ENCODE results near the gene DSCAM. TPM values are rescaled to one million over a fixed set of nuclear protein-coding genes. Genes with fewer than 3 reads are reported as not detected.

Gene DSCAM
- total and polyA plus RNA-seq, 2 donors (not counting 3 experiments of a cell fraction or from before 2014, with no cell fraction given), result not detected

- no peak for FAIRE-seq
Measured at GRCh38 chr21:39961251-39961650, 885.7 kb downstream of the DSCAM start.

More at GRCh38 chr21:39961251-39961650, 885.7 kb downstream of the DSCAM start:
- DNase-seq (ENCODE audit: low read depth, low spot score), result no peak
- H3K27ac ChIP-seq (ENCODE audit: insufficient read depth, low read depth, low read length), result no peak overlapping the region
- dilution Hi-C loops (cut with MboI; ENCODE audit: extremely low pct_ligation_motif_present, low sequenced_read_pairs), result no loop called here
- TF ChIP-seq CTCF (IDR thresholded peaks at IDR 0.05; ENCODE audit: extremely low read depth in 1 of 2, insufficient read depth in 1 of 2, low read depth in 1 of 2, low read length in 2 of 2) (no peak), MYC (IDR thresholded peaks at IDR 0.05; ENCODE audit: low read depth, low read length) (no peak), FOS (IDR thresholded peaks at IDR 0.05; ENCODE audit: borderline replicate concordance, insufficient read depth, low read length) (no peak), JUN (IDR thresholded peaks at IDR 0.05; ENCODE audit: borderline replicate concordance, insufficient read depth, insufficient read length, low read depth) (no peak), MAX (IDR thresholded peaks at IDR 0.05; ENCODE audit: insufficient read depth, insufficient read length) (no peak), GATA2 (IDR thresholded peaks at IDR 0.05; ENCODE audit: insufficient read depth, insufficient read length, low read depth, low read length) (no peak), POLR2AphosphoS5 (IDR thresholded peaks at IDR 0.05; ENCODE audit: insufficient read depth, low read depth, low read length) (no peak), EZH2 (IDR thresholded peaks at IDR 0.05; ENCODE audit: borderline replicate concordance, low read depth, low read length, severe bottlenecking) (no peak), POLR2A (IDR thresholded peaks at IDR 0.05; ENCODE audit: low read depth, low read length) (no peak)
- H3K9me1 ChIP-seq (replicated peaks; ENCODE audit: control insufficient read depth, extremely low read depth, insufficient read depth, low read length), result no peaks in the 10 kb centered on the region
- H3K4me2 ChIP-seq (ENCODE audit: insufficient read depth, low read length), result no peak overlapping the region
- intact Hi-C loops (cut with micrococcal nuclease), result no loop called here
- no TSS peak for BruUV-seq (replicated peaks)
- no peaks in the 10 kb centered on the region for H3K79me2 ChIP-seq (ENCODE audit: control insufficient read depth, insufficient read depth, low read length)
- H3K9me3 ChIP-seq (replicated peaks; ENCODE audit: control insufficient read depth, insufficient read depth, low read length), result peaks cover 7% of the 10 kb centered on the region
- no peaks in the 10 kb centered on the region for H3K36me3 ChIP-seq (ENCODE audit: control insufficient read depth in 2 of 2, extremely low read depth in 1 of 2, insufficient read depth in 2 of 2, low read length in 2 of 2)
- ChIA-PET POLR2A (no interaction called here), CTCF (interaction anchor here (0.6 kb wide), 1 partner anchor 192 kb away, joined by 3 read pairs; no protein-coding TSS in a partner anchor)
- H3K9ac ChIP-seq (replicated peaks; ENCODE audit: extremely low read depth, insufficient read depth, low read length), result no peak overlapping the region
- no peaks in the 10 kb centered on the region for H3K27me3 ChIP-seq (ENCODE audit: control insufficient read depth in 2 of 2, insufficient read depth in 2 of 2, low read length in 2 of 2)
- H4K20me1 ChIP-seq (replicated peaks; ENCODE audit: control insufficient read depth, extremely low read depth, insufficient read depth, low read length), result no peaks in the 10 kb centered on the region
- no peaks in the 10 kb centered on the region for H3K4me1 ChIP-seq (ENCODE audit: control insufficient read depth, extremely low read depth, insufficient read depth, low read length)
- no peak overlapping the region for H3K4me3 ChIP-seq (replicated peaks in 1 of 3; ENCODE audit: insufficient read depth in 1 of 3, low read depth in 1 of 3, low read length in 3 of 3)
- no peak overlapping the region for H2AFZ ChIP-seq (ENCODE audit: low read depth, low read length)

Small RNA genes within 50 kb of the gene (microRNA-seq; reads per million reads assigned to microRNA genes)
- gene MIR4760 (ENCODE audit: borderline number of aligned reads, borderline replicate concordance), result not detected

Small RNA genes within 50 kb of the gene (small RNA-seq; reads per million reads assigned to genes)
- not detected for gene MIR4760 (ENCODE audit: insufficient read depth, insufficient read length, low read depth, low replicate concordance)
- gene RF00432 (ENCODE audit: insufficient read depth, insufficient read length, low read depth, low replicate concordance), result not detected
